Measurements from ENCODE around the gene FHOD1.

FHOD1 gene

DNA sequence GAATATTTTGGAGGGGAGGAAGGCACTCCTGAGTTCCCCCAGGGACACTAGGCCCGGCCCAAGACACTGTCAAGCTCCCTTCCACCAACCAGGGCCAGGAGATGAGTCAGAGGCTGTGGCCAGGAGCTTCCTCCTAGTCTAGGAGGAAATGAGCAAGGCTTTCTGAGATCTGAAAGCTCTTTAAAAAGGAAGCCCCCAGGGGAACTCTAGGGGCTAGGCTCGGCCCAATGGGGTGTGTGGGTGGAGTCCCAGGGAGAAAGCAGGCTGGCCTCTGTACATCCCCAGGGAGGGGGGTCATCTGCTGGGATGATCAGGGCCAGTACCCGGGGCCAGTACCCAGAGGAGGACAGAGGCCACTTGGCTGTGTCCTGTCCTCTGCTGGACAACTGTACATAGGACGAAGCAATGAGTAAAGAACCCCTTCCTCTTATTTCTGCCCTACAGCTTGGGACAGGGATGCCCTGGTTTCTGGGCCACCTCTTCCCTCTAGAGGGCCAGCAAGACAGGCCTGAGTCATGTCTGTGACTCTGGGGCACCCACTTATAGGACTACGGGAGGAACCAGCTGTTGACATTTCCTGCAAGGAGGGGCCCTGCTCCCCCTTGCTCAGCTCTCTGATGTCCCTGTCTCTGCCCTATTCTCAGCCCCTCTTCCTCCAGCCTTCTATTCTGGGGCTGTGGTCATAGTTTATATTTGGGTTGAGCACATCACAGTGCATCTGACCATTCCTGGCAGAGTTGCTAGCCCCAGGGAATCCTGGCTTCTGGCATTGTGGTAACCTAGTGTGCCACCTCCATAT is 2.7 kb downstream of the FHOD1 start:
- TF ChIP-seq, protein P1, sequence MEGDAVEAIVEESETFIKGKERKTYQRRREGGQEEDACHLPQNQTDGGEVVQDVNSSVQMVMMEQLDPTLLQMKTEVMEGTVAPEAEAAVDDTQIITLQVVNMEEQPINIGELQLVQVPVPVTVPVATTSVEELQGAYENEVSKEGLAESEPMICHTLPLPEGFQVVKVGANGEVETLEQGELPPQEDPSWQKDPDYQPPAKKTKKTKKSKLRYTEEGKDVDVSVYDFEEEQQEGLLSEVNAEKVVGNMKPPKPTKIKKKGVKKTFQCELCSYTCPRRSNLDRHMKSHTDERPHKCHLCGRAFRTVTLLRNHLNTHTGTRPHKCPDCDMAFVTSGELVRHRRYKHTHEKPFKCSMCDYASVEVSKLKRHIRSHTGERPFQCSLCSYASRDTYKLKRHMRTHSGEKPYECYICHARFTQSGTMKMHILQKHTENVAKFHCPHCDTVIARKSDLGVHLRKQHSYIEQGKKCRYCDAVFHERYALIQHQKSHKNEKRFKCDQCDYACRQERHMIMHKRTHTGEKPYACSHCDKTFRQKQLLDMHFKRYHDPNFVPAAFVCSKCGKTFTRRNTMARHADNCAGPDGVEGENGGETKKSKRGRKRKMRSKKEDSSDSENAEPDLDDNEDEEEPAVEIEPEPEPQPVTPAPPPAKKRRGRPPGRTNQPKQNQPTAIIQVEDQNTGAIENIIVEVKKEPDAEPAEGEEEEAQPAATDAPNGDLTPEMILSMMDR (IDR thresholded peaks at IDR 0.05; ENCODE audit: insufficient read depth, missing control alignments): no peak
- DNase-seq (ENCODE audit: insufficient read length, low spot score) (no peak), FAIRE-seq (no peak)

DNA sequence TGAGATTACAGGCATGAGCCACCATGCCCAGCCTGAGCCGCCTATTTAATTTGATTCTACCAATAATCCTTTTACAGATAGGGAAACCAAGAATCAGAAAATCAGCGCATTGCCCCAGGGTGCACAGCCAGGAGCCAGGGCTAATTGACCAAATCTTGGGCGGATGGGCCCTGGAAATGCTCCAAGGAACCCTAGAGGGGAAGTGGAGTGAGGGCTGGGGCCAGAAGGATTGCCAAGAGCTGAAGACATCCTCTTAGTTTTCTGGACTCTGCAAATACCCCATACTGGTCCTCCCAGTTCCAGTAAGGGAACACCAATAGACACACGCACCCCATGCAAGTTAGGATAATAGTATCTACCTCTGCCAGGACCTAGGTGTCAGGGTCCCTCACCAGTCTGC is 3.8 kb downstream of the FHOD1 start:
- no peak for DNase-seq (ENCODE audit: insufficient read length, low spot score)
- no peak for FAIRE-seq
- TF ChIP-seq, protein P1 (IDR thresholded peaks at IDR 0.05; ENCODE audit: insufficient read depth, missing control alignments): no peak

DNA sequence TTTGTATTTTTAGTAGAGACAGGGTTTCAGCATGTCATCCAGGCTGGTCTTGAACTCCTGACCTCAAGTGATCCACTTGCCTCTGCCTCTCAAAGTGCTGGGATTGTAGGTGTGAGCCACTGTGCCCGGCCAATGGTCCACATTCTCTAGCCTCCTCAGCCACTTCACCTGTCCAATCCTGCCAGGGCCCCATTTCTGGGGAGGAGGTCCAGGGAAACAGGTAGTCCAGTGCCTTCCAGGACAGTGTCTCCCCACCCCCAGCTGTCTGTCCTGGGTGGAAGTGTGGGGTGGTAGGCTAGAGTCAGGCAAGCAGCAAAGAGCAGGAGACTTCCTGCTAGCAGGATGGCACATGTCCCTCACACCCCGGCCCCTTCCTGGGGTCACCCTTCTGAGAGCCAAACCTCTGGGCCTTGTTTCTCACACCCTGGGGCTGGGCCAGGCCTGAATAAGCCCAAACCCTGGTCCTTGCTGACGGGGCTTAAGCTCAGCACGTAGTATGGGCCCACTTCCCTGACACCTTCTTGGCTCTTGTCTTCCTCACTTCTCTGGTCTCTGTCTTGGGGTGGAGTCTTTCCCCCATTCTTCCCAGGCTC is 5.0 kb downstream of the FHOD1 start:
- DNase-seq (ENCODE audit: insufficient read length, low spot score) (no peak), FAIRE-seq (no peak)
- TF ChIP-seq, protein P1 (IDR thresholded peaks at IDR 0.05; ENCODE audit: insufficient read depth, missing control alignments): no peak

DNA sequence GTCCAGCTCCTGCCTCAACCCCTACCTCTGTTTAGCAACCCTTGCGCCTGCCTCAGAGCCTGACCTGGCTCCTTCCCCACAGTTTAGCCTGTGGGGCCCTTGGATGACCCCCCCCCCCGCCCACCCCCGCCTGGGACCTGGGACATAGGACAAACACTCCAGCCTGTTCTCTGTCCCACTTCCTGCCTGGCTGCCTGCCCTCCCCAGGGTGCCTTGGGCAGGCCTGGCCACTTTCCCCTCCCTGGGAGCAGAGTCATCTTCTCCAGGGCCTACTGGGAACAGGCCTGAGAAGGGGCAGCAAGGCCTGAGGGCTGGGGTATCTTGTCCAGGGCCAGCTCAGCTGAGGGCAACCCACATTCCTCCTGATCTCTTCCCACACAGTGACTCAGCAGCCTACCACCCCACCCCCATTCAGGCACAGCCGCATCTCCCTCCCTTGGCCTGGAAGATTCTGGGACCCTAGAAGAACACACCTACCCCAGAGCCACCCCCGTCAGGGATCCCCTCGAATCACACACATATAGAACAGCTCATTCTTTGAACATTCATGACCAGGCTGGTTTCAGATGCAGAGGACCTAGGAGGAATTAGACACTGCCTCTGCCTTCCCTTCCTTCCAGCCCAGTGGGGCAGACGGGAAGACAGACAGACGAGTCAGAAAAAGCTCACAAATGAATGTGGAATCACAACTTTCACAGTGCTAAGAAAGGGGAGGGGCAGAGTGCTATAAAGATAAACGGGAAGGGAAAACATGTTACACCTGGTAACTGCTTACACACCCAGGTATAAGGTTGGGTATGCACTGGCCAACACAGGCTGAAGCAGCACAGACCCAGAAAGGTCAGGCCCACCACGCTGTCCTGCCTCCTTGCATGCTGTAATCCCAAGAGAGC is 6.0 kb downstream of the FHOD1 start:
- FAIRE-seq (no peak), DNase-seq (ENCODE audit: insufficient read length, low spot score) (no peak)
- TF ChIP-seq, protein P1 (IDR thresholded peaks at IDR 0.05; ENCODE audit: insufficient read depth, missing control alignments): no peak

DNA sequence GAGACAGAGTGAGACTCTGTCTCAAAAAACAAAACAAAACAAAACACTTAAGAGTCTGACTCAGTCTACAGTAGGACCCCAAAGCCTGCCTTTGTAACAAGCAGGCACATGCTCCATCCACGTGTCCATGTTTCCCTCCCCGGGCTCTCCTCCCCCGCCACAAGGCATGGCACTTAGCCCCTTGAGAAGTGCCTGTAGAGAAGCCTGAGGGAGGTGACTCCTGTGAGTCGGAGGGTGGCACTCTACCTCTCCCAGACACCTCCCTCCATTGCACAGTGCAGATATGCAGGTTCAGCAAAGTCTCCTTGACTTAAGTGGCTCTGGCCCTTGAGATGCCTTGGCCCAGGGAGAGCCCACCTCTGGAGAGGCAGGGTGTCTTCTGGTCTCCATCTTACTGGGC is 6.8 kb downstream of the FHOD1 start:
- no peak for FAIRE-seq
- TF ChIP-seq, protein P1 (IDR thresholded peaks at IDR 0.05; ENCODE audit: insufficient read depth, missing control alignments): no peak
- no peak for DNase-seq (ENCODE audit: insufficient read length, low spot score)

DNA sequence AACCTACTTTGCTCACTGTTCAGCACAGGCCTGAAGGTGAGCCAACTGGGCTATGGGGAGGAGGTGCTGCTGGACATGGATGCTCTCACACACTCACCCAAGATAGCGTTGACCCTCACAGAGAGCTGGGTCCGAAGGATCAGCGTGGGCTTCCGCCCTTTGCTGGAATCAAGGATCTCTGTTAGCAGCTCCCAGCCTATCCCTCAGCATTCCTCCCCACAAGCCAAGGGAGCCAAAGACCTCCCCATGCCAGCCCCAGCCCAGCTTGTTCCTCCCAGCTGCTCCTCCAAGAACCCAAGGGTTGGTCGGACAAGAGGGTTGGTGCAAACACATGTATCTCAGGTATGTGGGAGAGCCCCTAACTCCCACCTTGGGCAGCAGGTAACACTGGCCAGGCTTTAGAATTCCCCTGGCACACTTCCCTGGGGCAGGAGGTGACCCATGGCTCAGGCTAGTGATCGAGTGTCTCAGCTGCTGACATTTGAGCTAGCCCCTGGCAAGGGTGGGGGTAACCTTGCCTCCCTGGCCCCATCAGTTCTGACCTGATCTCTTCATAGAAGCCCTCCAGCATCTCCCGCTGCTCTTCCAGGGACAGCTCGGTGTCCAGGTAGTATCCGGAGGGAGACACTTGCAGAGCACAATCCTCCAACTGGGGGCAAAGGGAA is 8.3 kb downstream of the FHOD1 start:
- DNase-seq (ENCODE audit: insufficient read length, low spot score): no peak
- TF ChIP-seq, protein P1 (IDR thresholded peaks at IDR 0.05; ENCODE audit: insufficient read depth, missing control alignments): no peak
- FAIRE-seq: no peak

Data from D721Med (cell line).